OCI-LY1 (cell line): ENCODE measurements around the gene CAPN2.

Experiments used
- H2AFZ ChIP-seq: fragments of 200-600 bp; sonication (generic), shearing (Covaris generic); 2 replicates; pipeline ENCODE4 v1.6.0; 2014; ENCODE audit warnings: antibody characterized with exemption, mild to moderate bottlenecking, low read length
- H3F3A ChIP-seq: fragments of 200-600 bp; sonication (generic), shearing (Covaris generic); 2 replicates; pipeline ENCODE4 v1.6.0; 2014; ENCODE audit warnings: mild to moderate bottlenecking, antibody characterized with exemption, low read length, moderate library complexity; ENCODE audit not compliant: insufficient read depth
- H3K27ac ChIP-seq: fragments of 200-600 bp; sonication (generic); 2 replicates; pipeline ENCODE4 v1.5.1; 2014; ENCODE audit warnings: low read length, mixed run types, mild to moderate bottlenecking, low read depth; ENCODE audit not compliant: poor library complexity, severe bottlenecking
- H3K27me3 ChIP-seq: fragments of 200-600 bp; sonication (generic); 2 replicates; pipeline ENCODE4 v1.6.0; 2014; ENCODE audit warnings: antibody characterized with exemption, mild to moderate bottlenecking, low read length, moderate library complexity; ENCODE audit not compliant: insufficient read depth
- H3K36me3 ChIP-seq: fragments of 200-600 bp; sonication (generic); 2 replicates; pipeline ENCODE4 v1.6.1; 2014; ENCODE audit warnings: mild to moderate bottlenecking, antibody characterized with exemption, low read length, moderate library complexity, mixed read lengths; ENCODE audit not compliant: insufficient read depth
- H3K4me1 ChIP-seq: fragments of 200-600 bp; sonication (generic); 2 replicates; pipeline ENCODE4 v1.5.1; 2014; ENCODE audit warnings: mild to moderate bottlenecking, low read length, moderate library complexity; ENCODE audit not compliant: insufficient read depth, severe bottlenecking
- H3K4me2 ChIP-seq: fragments of 200-600 bp; sonication (generic), shearing (Covaris generic); 2 replicates; pipeline ENCODE4 v1.6.1; 2014; ENCODE audit warnings: low read length
- H3K4me3 ChIP-seq: fragments of 200-600 bp; sonication (generic); 2 replicates; pipeline ENCODE4 v1.5.1; 2014; ENCODE audit warnings: low read length, low read depth, mild to moderate bottlenecking, mixed read lengths; ENCODE audit not compliant: poor library complexity, severe bottlenecking
- H3K79me2 ChIP-seq: fragments of 200-600 bp; shearing (Covaris generic); 2 replicates; pipeline ENCODE4 v1.6.1; 2016; ENCODE audit warnings: mixed run types, low read length, mixed read lengths; ENCODE audit not compliant: insufficient read depth
- H3K9ac ChIP-seq: fragments of 200-600 bp; sonication (generic), shearing (Covaris generic); 2 replicates; pipeline ENCODE4 v1.6.1; 2014; ENCODE audit warnings: mild to moderate bottlenecking, low read length, mixed read lengths
- H3K9me2 ChIP-seq: fragments of 200-600 bp; sonication (generic), shearing (Covaris generic); 2 replicates; pipeline ENCODE4 v1.6.1; 2014; ENCODE audit warnings: low read depth, mild to moderate bottlenecking, low read length, mixed read lengths
- H3K9me3 ChIP-seq: fragments of 200-600 bp; shearing (Covaris generic); 2 replicates; pipeline ENCODE4 v1.6.1; 2014; ENCODE audit warnings: low read length, mixed read lengths
- H4K20me1 ChIP-seq: fragments of 200-600 bp; sonication (generic), shearing (Covaris generic); 2 replicates; pipeline ENCODE4 v1.6.0; 2016; ENCODE audit warnings: mild to moderate bottlenecking, low read length; ENCODE audit not compliant: insufficient read depth
- EZH2 ChIP-seq: fragments of 200-600 bp; sonication (generic), shearing (Covaris generic); IDR thresholded peaks from 2 replicates; pipeline ENCODE4 v1.8.0; 2017; ENCODE audit warnings: borderline replicate concordance, mixed run types, mild to moderate bottlenecking, antibody characterized with exemption, low read length, moderate library complexity, mixed read lengths
- TF ChIP-seq, protein P1 (sequence below): fragments of 200-600 bp; sonication (generic), shearing (Covaris generic); IDR thresholded peaks from 2 replicates; pipeline ENCODE4 v1.5.1; 2017; ENCODE audit warnings: mild to moderate bottlenecking, antibody characterized with exemption, low read length, moderate library complexity, mixed read lengths

CAPN2 gene

DNA sequence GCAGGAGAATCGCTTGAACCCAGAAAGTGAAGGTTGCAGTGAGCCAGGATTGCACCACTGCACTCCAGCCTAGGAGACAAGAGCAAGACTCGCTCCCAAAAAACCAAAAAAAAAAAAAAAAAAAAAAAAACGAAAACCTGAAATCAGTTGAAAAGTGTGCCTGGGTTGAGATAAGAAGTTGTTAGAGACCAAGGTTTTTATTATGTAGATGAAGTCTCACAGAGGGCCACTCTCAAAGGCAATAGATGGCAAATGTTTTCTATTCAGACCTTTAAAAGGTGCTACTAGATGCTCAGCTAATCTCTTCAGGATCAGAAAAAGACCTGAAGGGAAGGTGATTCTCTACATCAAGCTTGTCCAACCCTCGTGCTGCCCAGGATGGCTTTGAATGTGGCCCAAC is 17.6 kb downstream of the CAPN2 start:
- H3K9me2 ChIP-seq = no peaks in the 10 kb centered on the region
- TF ChIP-seq, protein P1, sequence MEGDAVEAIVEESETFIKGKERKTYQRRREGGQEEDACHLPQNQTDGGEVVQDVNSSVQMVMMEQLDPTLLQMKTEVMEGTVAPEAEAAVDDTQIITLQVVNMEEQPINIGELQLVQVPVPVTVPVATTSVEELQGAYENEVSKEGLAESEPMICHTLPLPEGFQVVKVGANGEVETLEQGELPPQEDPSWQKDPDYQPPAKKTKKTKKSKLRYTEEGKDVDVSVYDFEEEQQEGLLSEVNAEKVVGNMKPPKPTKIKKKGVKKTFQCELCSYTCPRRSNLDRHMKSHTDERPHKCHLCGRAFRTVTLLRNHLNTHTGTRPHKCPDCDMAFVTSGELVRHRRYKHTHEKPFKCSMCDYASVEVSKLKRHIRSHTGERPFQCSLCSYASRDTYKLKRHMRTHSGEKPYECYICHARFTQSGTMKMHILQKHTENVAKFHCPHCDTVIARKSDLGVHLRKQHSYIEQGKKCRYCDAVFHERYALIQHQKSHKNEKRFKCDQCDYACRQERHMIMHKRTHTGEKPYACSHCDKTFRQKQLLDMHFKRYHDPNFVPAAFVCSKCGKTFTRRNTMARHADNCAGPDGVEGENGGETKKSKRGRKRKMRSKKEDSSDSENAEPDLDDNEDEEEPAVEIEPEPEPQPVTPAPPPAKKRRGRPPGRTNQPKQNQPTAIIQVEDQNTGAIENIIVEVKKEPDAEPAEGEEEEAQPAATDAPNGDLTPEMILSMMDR = no peak
- TF ChIP-seq EZH2 = no peak
- H3F3A ChIP-seq = no peaks in the 10 kb centered on the region
- no peaks in the 10 kb centered on the region for H3K4me1 ChIP-seq
- H3K9me3 ChIP-seq = no peaks in the 10 kb centered on the region
- no peak overlapping the region for H3K9ac ChIP-seq
- 0 out of 2 replicates have a peak, but pooled peaks cover 10% of the 10 kb centered on the region for H3K27me3 ChIP-seq
- H4K20me1 ChIP-seq = no peaks in the 10 kb centered on the region
- H3K27ac ChIP-seq = no peak overlapping the region
- H3K4me2 ChIP-seq = no peak overlapping the region
- H3K4me3 ChIP-seq = no peak overlapping the region
- no peak overlapping the region for H2AFZ ChIP-seq
- H3K36me3 ChIP-seq = no peaks in the 10 kb centered on the region
- no peaks in the 10 kb centered on the region for H3K79me2 ChIP-seq

DNA sequence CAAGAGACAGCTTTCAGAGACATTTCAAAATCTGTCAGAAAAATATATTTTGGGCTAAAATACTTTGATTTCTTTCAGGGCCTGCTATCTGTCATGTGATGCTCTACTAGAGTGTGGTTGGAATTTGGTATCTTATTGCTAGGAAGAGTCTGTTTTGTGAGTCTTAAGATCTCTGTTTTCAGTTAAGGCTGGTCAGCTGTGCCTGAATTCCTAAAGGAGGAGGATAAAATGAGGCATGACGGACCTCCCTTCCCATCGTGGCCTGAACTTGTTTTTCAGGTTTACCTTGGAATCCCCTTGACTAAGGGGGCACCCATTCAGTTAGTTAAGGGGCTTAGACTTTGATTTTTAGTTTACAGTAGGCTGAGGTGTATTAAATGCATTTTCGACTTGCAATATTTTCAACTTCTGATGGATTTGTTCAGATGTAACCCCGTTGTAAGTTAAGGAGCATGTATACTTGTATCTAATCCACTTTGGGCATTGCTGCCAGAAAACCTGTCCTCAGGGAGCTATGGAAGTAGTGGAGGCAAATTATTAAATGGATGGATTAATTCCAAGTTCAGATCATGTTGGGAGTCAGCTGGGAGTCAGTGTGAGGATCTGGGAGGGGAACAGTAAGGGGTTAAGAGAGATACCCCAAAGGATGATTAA is 18.3 kb downstream of the CAPN2 start:
- Histone ChIP-seq H4K20me1 (no peaks in the 10 kb centered on the region), H3K4me3 (no peak overlapping the region), H3K27ac (no peak overlapping the region), H3F3A (no peaks in the 10 kb centered on the region), H3K9me2 (no peaks in the 10 kb centered on the region), H2AFZ (no peak overlapping the region), H3K4me2 (no peak overlapping the region), H3K9ac (no peak overlapping the region), H3K79me2 (no peaks in the 10 kb centered on the region), H3K9me3 (no peaks in the 10 kb centered on the region), H3K4me1 (no peaks in the 10 kb centered on the region), H3K27me3 (0 out of 2 replicates have a peak, but pooled peaks cover 10% of the 10 kb centered on the region), H3K36me3 (no peaks in the 10 kb centered on the region)
- TF ChIP-seq, protein P1 = no peak
- TF ChIP-seq EZH2 = no peak

DNA sequence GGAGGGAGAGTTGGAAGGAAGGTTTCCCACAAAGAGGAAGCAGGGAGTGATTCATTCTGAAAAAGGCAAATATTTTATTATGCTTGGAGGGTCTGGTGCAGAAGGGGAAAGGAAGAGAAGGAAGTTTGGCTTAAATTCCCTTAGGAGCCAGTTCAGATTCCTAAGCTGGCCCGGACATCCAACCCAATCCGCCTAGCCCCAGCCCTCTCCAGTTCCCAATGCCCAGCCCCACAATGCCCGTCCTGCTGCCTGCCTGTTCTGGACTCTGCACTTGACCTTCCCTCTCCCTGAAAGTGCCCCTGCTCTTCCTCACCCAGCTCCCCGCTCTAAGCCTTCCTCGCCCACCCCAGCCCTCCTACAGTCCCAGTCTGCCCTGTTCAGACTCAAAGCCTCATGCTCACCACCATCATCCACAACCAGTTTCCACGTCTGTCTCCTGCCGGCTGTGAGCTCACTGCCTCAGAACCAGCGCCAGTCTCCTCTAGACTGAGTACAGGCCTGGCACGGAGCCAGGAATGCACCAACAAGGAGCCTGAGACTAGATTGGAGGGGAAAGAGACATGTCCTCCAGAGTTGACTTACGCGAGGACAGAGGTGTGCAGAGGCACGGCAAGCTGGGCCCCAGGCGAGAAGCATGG is 18.9 kb downstream of the CAPN2 start:
- TF ChIP-seq, protein P1 = no peak
- TF ChIP-seq EZH2 = no peak
- H3K9me3 ChIP-seq = no peaks in the 10 kb centered on the region
- H3K27ac ChIP-seq = no peak overlapping the region
- H3K9ac ChIP-seq = no peak overlapping the region
- H4K20me1 ChIP-seq = no peaks in the 10 kb centered on the region
- H3K79me2 ChIP-seq = no peaks in the 10 kb centered on the region
- H2AFZ ChIP-seq = no peak overlapping the region
- H3K9me2 ChIP-seq = no peaks in the 10 kb centered on the region
- no peaks in the 10 kb centered on the region for H3K36me3 ChIP-seq
- no peaks in the 10 kb centered on the region for H3K4me1 ChIP-seq
- no peaks in the 10 kb centered on the region for H3F3A ChIP-seq
- H3K4me2 ChIP-seq = no peak overlapping the region
- H3K4me3 ChIP-seq = no peak overlapping the region
- H3K27me3 ChIP-seq = 0 out of 2 replicates have a peak, but pooled peaks cover 10% of the 10 kb centered on the region
